Measurements from ENCODE around the gene MMEL1. TPM values are rescaled to one million over a fixed set of nuclear protein-coding genes. Genes with fewer than 3 reads are reported as not detected.
A peak's percentile ranks its signal among the peaks of the same experiment; 100 is the strongest.

The MMEL1 gene
- total and polyA plus RNA-seq, 7 experiments from 2014 or later: 2.0 to 20.5 (median 2.8) TPM

GRCh38 chr1:2591581-2592261, 41.1 kb downstream of the MMEL1 start:
- Histone ChIP-seq H3K4me3 (ENCODE audit: low read length) (no peak overlapping the region), H3K36me3 (ENCODE audit: control insufficient read depth in 2 of 3, insufficient read depth in 3 of 3, low read length in 3 of 3) (peaks cover 0 to 16% (median 0%) of the 10 kb centered on the region in 3 experiments), H3K27ac (ENCODE audit: low read depth, low read length) (no peak overlapping the region), H3K27me3 (ENCODE audit: control insufficient read depth in 2 of 2, insufficient read depth in 2 of 2, low read length in 2 of 2) (no peaks in the 10 kb centered on the region), H3K4me1 (ENCODE audit: control insufficient read depth in 2 of 2, insufficient read depth in 2 of 2, low read length in 2 of 2) (peaks cover 9 to 12% of the 10 kb centered on the region in 2 donors), H3K9me3 (ENCODE audit: control insufficient read depth in 2 of 3, low read length in 3 of 3) (no peaks in the 10 kb centered on the region)
- intact Hi-C loops (cut with micrococcal nuclease): no loop called here
- H3K27me3 Mint-ChIP-seq: no peaks in the 10 kb centered on the region
- H3K4me3 Mint-ChIP-seq: peak overlapping the region in 5 of 10 donors; percentile 3 to 44 (median 26)
- POLR2A ChIA-PET: no interaction called here
- CTCF ChIA-PET: no interaction called here
- ATAC-seq (no peak), DNase-seq (no peak)
- H3K4me1 Mint-ChIP-seq: peaks cover 0 to 11% (median 7%) of the 10 kb centered on the region in 7 donors
- H3K27ac Mint-ChIP-seq: peak overlapping the region in 1 of 9 donors; percentile 14
- H3K36me3 Mint-ChIP-seq: no peaks in the 10 kb centered on the region
- no peaks in the 10 kb centered on the region for H3K9me3 Mint-ChIP-seq

- H3K9me3 Mint-ChIP-seq: no peaks in the 10 kb centered on the region
- CTCF ChIA-PET: no interaction called here
- H3K4me1 Mint-ChIP-seq: peaks cover 0 to 11% (median 8%) of the 10 kb centered on the region in 7 donors
- Histone ChIP-seq H3K4me3 (ENCODE audit: low read length) (no peak overlapping the region), H3K4me1 (ENCODE audit: control insufficient read depth in 2 of 2, insufficient read depth in 2 of 2, low read length in 2 of 2) (peaks cover 9 to 12% of the 10 kb centered on the region in 2 donors), H3K27me3 (ENCODE audit: control insufficient read depth in 2 of 2, insufficient read depth in 2 of 2, low read length in 2 of 2) (no peaks in the 10 kb centered on the region), H3K36me3 (ENCODE audit: control insufficient read depth in 2 of 3, insufficient read depth in 3 of 3, low read length in 3 of 3) (peaks cover 0 to 16% (median 0%) of the 10 kb centered on the region in 3 experiments), H3K27ac (ENCODE audit: low read depth, low read length) (no peak overlapping the region), H3K9me3 (ENCODE audit: control insufficient read depth in 2 of 3, low read length in 3 of 3) (no peaks in the 10 kb centered on the region)
- no peaks in the 10 kb centered on the region for H3K27me3 Mint-ChIP-seq
- POLR2A ChIA-PET: no interaction called here
- H3K36me3 Mint-ChIP-seq: peaks cover 0 to 2% (median 0%) of the 10 kb centered on the region in 5 donors
- intact Hi-C loops (cut with micrococcal nuclease): no loop called here
- DNase-seq: no peak
- H3K27ac Mint-ChIP-seq: peak overlapping the region in 2 of 9 donors; percentile 23 to 43
- peak overlapping the region in 2 of 10 donors; percentile 26 to 32 for H3K4me3 Mint-ChIP-seq
- no peak for ATAC-seq
These were observed 41.6 kb downstream of the MMEL1 start for GRCh38 chr1:2591233-2591580.

- intact Hi-C loops (cut with micrococcal nuclease): no loop called here
- ATAC-seq (no peak), DNase-seq (no peak)
- Histone ChIP-seq H3K27me3 (ENCODE audit: control insufficient read depth in 2 of 2, insufficient read depth in 2 of 2, low read length in 2 of 2) (no peaks in the 10 kb centered on the region), H3K27ac (ENCODE audit: low read depth, low read length) (no peak overlapping the region), H3K4me1 (ENCODE audit: control insufficient read depth in 2 of 2, insufficient read depth in 2 of 2, low read length in 2 of 2) (peaks cover 9 to 12% of the 10 kb centered on the region in 2 donors), H3K4me3 (ENCODE audit: low read length) (no peak overlapping the region), H3K9me3 (ENCODE audit: control insufficient read depth in 2 of 3, low read length in 3 of 3) (no peaks in the 10 kb centered on the region), H3K36me3 (ENCODE audit: control insufficient read depth in 2 of 3, insufficient read depth in 3 of 3, low read length in 3 of 3) (peaks cover 0 to 16% (median 0%) of the 10 kb centered on the region in 3 experiments)
- peak overlapping the region in 4 of 9 donors; percentile 23 to 74 (median 36) for H3K27ac Mint-ChIP-seq
- H3K9me3 Mint-ChIP-seq: no peaks in the 10 kb centered on the region
- H3K36me3 Mint-ChIP-seq: peaks cover 0 to 3% (median 0%) of the 10 kb centered on the region in 5 donors
- H3K4me1 Mint-ChIP-seq: peaks cover 0 to 12% (median 9%) of the 10 kb centered on the region in 7 donors
- POLR2A ChIA-PET: no interaction called here
- CTCF ChIA-PET: no interaction called here
- H3K27me3 Mint-ChIP-seq: no peaks in the 10 kb centered on the region
- peak overlapping the region in 1 of 10 donors; percentile 32 for H3K4me3 Mint-ChIP-seq
These were observed 42.3 kb downstream of the MMEL1 start for GRCh38 chr1:2590233-2591141.

- Mint-ChIP-seq H3K4me3 (peak overlapping the region in 3 of 10 donors; percentile 19 to 45 (median 39)), H3K4me1 (peaks cover 3 to 21% (median 16%) of the 10 kb centered on the region in 7 donors), H3K27me3 (no peaks in the 10 kb centered on the region), H3K27ac (peak overlapping the region in 3 of 9 donors; percentile 41 to 74 (median 71)), H3K9me3 (no peaks in the 10 kb centered on the region), H3K36me3 (peaks cover 0 to 3% (median 0%) of the 10 kb centered on the region in 5 donors)
- DNase-seq (no peak), ATAC-seq (no peak)
- H3K9me3 ChIP-seq (ENCODE audit: control insufficient read depth in 2 of 3, low read length in 3 of 3): no peaks in the 10 kb centered on the region
- H3K36me3 ChIP-seq (ENCODE audit: control insufficient read depth in 2 of 3, insufficient read depth in 3 of 3, low read length in 3 of 3): peaks cover 0 to 16% (median 0%) of the 10 kb centered on the region in 3 experiments
- no peak overlapping the region for H3K27ac ChIP-seq (ENCODE audit: low read depth, low read length)
- H3K4me3 ChIP-seq (ENCODE audit: low read length): no peak overlapping the region
- POLR2A ChIA-PET: interaction anchor here (1.3 kb wide), 1 partner anchor 9 kb away, joined by 3 read pairs; no protein-coding TSS in a partner anchor
- no peaks in the 10 kb centered on the region for H3K27me3 ChIP-seq (ENCODE audit: control insufficient read depth in 2 of 2, insufficient read depth in 2 of 2, low read length in 2 of 2)
- H3K4me1 ChIP-seq (ENCODE audit: control insufficient read depth in 2 of 2, insufficient read depth in 2 of 2, low read length in 2 of 2): peaks cover 15 to 18% of the 10 kb centered on the region in 2 donors
- CTCF ChIA-PET: no interaction called here
- intact Hi-C loops (cut with micrococcal nuclease): loop anchor here (5.0 to 10.0 kb wide), 3 partner anchors 455 to 1313 kb away; partner anchors contain the start of genes C1orf174 (in 1 of the 2), CALML6 (in 1 of the 2) and TMEM52 (in 1 of the 2)
These were observed 43.2 kb downstream of the MMEL1 start for GRCh38 chr1:2589431-2590232.

GRCh38 chr1:2588661-2589430, 44.0 kb downstream of the MMEL1 start:
- Mint-ChIP-seq H3K4me1 (peaks cover 11 to 29% (median 24%) of the 10 kb centered on the region in 7 donors), H3K4me3 (peak overlapping the region in 4 of 10 donors; percentile 21 to 92 (median 32)), H3K36me3 (peaks cover 0 to 3% (median 0%) of the 10 kb centered on the region in 5 donors), H3K27me3 (no peaks in the 10 kb centered on the region), H3K9me3 (no peaks in the 10 kb centered on the region), H3K27ac (no peak overlapping the region)
- Histone ChIP-seq H3K4me3 (ENCODE audit: low read length) (no peak overlapping the region), H3K4me1 (ENCODE audit: control insufficient read depth in 2 of 2, insufficient read depth in 2 of 2, low read length in 2 of 2) (peaks cover 21 to 26% of the 10 kb centered on the region in 2 donors), H3K27ac (ENCODE audit: low read depth, low read length) (no peak overlapping the region), H3K27me3 (ENCODE audit: control insufficient read depth in 2 of 2, insufficient read depth in 2 of 2, low read length in 2 of 2) (no peaks in the 10 kb centered on the region), H3K9me3 (ENCODE audit: control insufficient read depth in 2 of 3, low read length in 3 of 3) (no peaks in the 10 kb centered on the region), H3K36me3 (ENCODE audit: control insufficient read depth in 2 of 3, insufficient read depth in 3 of 3, low read length in 3 of 3) (peaks cover 0 to 16% (median 0%) of the 10 kb centered on the region in 3 experiments)
- DNase-seq (no peak), ATAC-seq (no peak)
- CTCF ChIA-PET: no interaction called here
- POLR2A ChIA-PET: interaction anchor here (0.6 to 1.3 kb wide), 2 partner anchors 8 to 63 kb away, joined by 3 to 4 read pairs; partner anchors contain the start of gene PANK4
- intact Hi-C loops (cut with micrococcal nuclease): loop anchor here (5.0 to 10.0 kb wide), 3 partner anchors 454 to 1313 kb away; partner anchors contain the start of genes C1orf174 (in 1 of the 2), CALML6 (in 1 of the 2) and TMEM52 (in 1 of the 2)
